T-helper 1 cell treated with Interleukin-12 subunit alpha and Interleukin-12 subunit beta and Interleukin-4 antibody, amounts not matched to agents 30 μg/mL and 1 μg/mL, for 36 hours (primary cell): ENCODE measurements around the gene PTPRN2.

Source experiments
- H3K27ac Mint-ChIP-seq: one replicate; pipeline ENCODE4 v1.8.0; 2021; ENCODE audit warnings: mild to moderate bottlenecking, mixed read lengths
- H3K27me3 Mint-ChIP-seq: one replicate; pipeline ENCODE4 v1.8.0; 2021; ENCODE audit warnings: low read depth, mixed read lengths
- H3K36me3 Mint-ChIP-seq: one replicate; pipeline ENCODE4 v1.8.0; 2021; ENCODE audit warnings: low read depth, mixed read lengths
- H3K4me1 Mint-ChIP-seq: one replicate; pipeline ENCODE4 v1.8.0; 2021; ENCODE audit warnings: low read depth, mixed read lengths
- H3K4me3 Mint-ChIP-seq: one replicate; pipeline ENCODE4 v1.8.0; 2021; ENCODE audit warnings: mild to moderate bottlenecking, moderate library complexity, mixed read lengths
- H3K9me3 Mint-ChIP-seq: one replicate; pipeline ENCODE4 v1.8.0; 2021; ENCODE audit warnings: mixed read lengths

The PTPRN2 gene

DNA sequence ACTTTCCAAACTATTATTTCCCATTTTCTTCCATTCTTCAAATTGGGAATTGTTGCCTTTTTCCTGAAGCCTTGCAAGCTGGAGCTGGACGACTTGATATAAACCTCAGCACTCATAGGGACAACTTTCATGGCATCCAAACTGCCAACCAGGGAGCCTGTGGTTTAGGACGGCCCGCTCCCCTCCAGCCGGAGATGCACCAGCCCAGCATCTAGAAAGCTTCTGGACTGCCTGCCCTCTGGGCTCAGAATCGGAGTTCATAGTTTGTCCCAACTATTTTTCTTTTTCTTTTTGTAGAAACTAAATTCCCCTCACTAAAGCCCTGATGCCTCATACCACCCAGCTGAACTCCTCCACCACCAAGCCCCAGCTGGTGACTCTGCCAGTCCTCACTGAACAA, 1050.6 kb downstream of the PTPRN2 start:
- Mint-ChIP-seq H3K4me1 (no peaks in the 10 kb centered on the region), H3K4me3 (no peak overlapping the region), H3K27me3 (peaks cover 30% of the 10 kb centered on the region), H3K36me3 (peaks cover 2% of the 10 kb centered on the region), H3K9me3 (peaks cover 11% of the 10 kb centered on the region), H3K27ac (no peak overlapping the region)

- Mint-ChIP-seq H3K27me3 (peaks cover 36% of the 10 kb centered on the region), H3K4me3 (no peak overlapping the region), H3K4me1 (no peaks in the 10 kb centered on the region), H3K9me3 (peaks cover 17% of the 10 kb centered on the region), H3K27ac (no peak overlapping the region), H3K36me3 (peaks cover 2% of the 10 kb centered on the region)
Measured at GRCh38 chr7:157532068-157532467, 1055.6 kb downstream of the PTPRN2 start.

DNA sequence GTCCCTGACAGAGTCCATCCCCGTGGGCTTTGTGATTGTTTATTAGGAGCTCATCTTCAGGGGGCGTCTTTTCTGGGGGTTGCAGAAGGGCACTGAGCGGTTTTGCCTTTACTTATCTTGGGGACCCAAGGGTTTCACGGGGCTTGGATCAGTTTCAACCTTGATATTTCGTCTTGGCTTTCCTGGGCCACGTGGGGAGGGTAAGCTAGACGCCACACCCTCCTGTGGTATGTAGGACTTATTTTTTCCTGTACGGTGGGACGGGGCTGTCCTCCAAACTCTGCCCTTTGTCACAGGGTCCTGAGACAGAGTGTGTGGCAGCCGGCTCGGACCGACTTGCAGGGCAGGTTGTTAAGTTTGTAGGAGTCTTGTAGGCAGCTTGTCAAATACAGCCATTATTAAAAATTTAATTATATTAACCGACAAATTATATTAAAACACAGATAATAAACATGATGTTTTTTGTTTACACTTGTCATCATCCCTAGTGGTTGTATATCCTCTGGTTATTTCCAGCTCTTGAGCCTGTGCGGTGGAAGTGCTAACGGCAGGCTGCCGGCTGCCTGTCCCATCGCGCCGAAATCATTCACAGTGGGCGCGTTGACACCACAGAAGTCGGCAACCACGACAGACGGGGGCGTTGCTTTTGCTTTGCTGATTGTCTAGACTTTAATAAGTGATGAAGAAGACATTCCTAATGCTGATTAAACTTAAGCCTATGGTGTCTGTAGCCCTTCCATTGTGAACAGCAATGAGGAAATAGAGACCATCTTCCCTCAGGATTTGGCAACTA, 1057.7 kb downstream of the PTPRN2 start:
- Mint-ChIP-seq H3K36me3 (peaks cover 2% of the 10 kb centered on the region), H3K27me3 (peaks cover 42% of the 10 kb centered on the region), H3K27ac (no peak overlapping the region), H3K4me1 (no peaks in the 10 kb centered on the region), H3K4me3 (no peak overlapping the region), H3K9me3 (peaks cover 17% of the 10 kb centered on the region)

GRCh38 chr7:157528785-157529341, 1058.8 kb downstream of the PTPRN2 start:
- Mint-ChIP-seq H3K4me1 (no peaks in the 10 kb centered on the region), H3K9me3 (peaks cover 17% of the 10 kb centered on the region), H3K4me3 (no peak overlapping the region), H3K27me3 (peaks cover 40% of the 10 kb centered on the region), H3K27ac (no peak overlapping the region), H3K36me3 (peaks cover 2% of the 10 kb centered on the region)

DNA sequence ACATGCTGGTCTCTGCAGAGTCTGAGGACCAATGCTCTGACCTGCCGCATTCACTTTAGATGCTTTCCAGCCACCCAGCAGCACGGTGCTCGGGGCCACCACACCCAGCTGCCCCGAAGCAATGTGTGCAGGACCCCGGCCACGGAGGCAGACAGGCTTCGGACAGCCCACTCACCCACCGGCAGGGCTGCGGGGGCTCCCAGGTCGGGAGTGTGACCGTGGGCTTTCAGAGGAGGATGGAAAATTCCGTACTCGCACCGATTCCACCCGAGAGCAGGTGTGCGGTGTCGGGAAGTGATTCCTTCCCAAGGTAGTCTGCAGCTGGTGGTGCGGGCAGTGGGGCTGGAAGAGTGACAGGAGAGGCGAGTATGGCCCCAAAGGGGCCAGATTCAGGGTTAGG, 1059.9 kb downstream of the PTPRN2 start:
- H3K27ac Mint-ChIP-seq = no peak overlapping the region
- H3K9me3 Mint-ChIP-seq = peaks cover 12% of the 10 kb centered on the region
- H3K4me3 Mint-ChIP-seq = no peak overlapping the region
- H3K27me3 Mint-ChIP-seq = peaks cover 31% of the 10 kb centered on the region
- H3K4me1 Mint-ChIP-seq = no peaks in the 10 kb centered on the region
- no peaks in the 10 kb centered on the region for H3K36me3 Mint-ChIP-seq

- Mint-ChIP-seq H3K27ac (no peak overlapping the region), H3K9me3 (peaks cover 6% of the 10 kb centered on the region), H3K27me3 (peaks cover 25% of the 10 kb centered on the region)
Measured at GRCh38 chr7:157526913-157527634, 1060.5 kb downstream of the PTPRN2 start.

DNA sequence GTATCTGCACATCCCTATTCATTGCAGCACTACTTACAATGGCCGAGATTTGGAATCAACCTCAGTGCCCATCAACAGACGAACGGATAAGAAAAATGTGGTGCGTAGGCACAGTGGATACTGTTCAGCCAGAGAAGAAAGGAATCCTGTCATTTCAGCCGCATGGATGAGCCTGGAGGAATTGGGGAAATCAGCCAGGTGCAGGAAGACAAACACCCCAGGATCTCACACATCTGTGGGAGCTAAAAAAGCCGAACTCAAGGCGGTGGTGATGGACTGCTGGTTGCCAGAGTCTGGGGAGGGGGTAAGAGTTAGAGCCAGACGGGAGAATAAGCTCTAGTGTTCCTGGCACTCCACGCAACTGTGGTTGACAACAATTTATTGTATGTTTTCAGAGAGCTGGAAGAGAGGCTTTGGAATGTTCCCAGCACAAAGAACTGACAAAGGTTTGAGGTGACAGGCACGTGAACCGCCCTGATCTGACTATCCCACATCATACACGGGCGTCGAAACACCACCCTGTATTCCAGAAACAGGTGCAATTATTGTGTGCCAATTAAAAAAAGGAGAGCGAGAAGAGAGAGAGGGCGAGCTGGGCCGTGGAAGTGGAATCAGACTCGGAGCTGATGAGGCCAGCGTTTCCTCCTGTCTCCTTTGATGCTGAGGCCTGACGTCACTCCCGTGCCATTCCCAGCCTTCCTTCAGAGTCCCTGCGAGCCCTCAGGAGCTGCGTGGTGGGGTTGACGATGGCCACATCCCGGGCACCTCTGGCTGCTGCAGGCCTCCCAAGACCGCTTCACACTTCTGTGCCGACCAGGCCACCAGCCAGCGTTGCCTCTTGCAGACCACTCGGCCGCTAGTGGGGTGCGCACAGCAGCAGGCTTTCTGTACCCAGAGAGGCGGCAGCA, 1061.4 kb downstream of the PTPRN2 start:
- no peaks in the 10 kb centered on the region for H3K36me3 Mint-ChIP-seq
- no peaks in the 10 kb centered on the region for H3K9me3 Mint-ChIP-seq
- peak overlapping the region; percentile 37 for H3K27ac Mint-ChIP-seq
- no peak overlapping the region for H3K4me3 Mint-ChIP-seq
- H3K27me3 Mint-ChIP-seq = peaks cover 21% of the 10 kb centered on the region
- H3K4me1 Mint-ChIP-seq = no peaks in the 10 kb centered on the region

More at GRCh38 chr7:157526913-157527634, 1060.5 kb downstream of the PTPRN2 start:
- no peaks in the 10 kb centered on the region for H3K36me3 Mint-ChIP-seq
- no peak overlapping the region for H3K4me3 Mint-ChIP-seq
- H3K4me1 Mint-ChIP-seq = no peaks in the 10 kb centered on the region

DNA sequence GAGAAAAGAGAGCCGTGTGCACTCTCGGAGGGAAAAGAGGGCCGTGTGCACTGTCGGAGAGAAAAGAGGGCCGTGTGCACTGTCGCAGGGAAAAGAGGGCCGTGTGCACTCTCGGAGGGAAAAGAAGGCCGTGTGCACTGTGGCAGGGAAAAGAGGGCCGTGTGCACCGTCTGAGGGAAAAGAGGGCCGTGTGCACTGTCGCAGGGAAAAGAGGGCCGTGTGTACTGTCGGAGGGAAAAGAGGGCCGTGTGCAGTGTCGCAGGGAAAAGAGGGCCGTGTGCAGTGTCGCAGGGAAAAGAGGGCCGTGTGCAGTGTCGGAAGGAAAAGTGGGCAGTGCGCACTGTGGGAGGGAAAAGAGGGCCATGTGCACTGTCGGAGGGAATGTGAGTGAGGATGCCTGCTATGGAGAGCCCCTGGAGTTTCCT, 1062.1 kb downstream of the PTPRN2 start:
- Mint-ChIP-seq H3K27ac (no peak overlapping the region), H3K36me3 (no peaks in the 10 kb centered on the region)

DNA sequence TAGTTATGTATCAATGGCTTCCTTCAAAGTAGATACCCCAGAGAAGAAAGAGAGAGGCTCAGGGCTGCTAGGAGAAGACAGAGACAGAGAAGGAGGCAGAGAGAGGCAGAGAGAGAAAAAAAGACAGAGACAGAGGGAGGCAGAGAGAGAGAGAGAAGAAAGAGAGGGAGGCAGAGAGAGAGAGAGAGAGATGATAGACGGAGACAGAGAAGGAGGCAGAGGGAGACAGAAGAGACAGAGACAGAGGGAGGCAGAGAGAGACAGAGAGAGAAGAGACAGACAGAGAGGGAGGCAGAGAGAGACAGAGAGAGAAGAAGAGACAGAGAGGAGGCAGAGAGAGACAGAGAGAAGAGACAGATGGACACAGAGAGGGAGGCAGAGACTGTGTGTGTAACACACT, 1062.9 kb downstream of the PTPRN2 start:
- no peaks in the 10 kb centered on the region for H3K4me1 Mint-ChIP-seq
- no peaks in the 10 kb centered on the region for H3K36me3 Mint-ChIP-seq
- H3K27ac Mint-ChIP-seq = no peak overlapping the region
- H3K4me3 Mint-ChIP-seq = no peak overlapping the region
- H3K27me3 Mint-ChIP-seq = peaks cover 21% of the 10 kb centered on the region
- no peaks in the 10 kb centered on the region for H3K9me3 Mint-ChIP-seq

More for the DNA sequence above, 1062.1 kb downstream of the PTPRN2 start:
- Mint-ChIP-seq H3K9me3 (no peaks in the 10 kb centered on the region), H3K4me1 (no peaks in the 10 kb centered on the region), H3K4me3 (no peak overlapping the region), H3K27me3 (peaks cover 21% of the 10 kb centered on the region)

DNA sequence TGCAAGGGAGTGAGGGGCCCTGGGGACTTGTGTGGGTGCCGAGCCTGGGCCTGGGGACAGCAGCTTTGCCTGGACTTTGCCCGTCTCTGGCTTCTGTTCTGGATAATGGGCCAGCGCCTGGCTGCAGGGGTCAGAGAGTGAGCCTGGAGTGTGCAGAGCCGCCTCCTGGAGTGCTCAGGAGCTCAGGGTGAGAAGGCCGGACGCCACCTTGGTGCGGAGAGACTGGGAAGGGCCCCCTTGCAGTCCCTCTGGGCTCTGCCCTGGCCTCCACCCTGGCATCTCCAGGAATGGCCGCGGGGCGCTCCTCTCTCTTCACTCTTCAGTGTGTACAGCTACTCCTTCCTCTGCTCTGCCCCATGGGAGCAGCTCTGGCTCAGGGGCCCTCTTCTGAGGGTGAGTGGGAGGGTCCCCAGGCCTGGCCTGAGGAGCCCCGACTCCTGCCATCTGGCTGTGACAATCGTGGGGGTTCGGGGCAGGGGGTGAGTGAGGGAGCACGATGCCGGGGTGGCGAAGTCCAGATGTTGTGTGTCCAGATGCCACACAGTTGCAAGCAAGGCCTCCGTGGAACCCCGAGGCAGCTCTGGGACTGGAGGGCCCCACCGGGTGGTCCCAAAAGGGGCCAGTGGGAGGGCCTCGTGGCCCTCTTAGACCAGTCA, 1063.7 kb downstream of the PTPRN2 start:
- Mint-ChIP-seq H3K9me3 (no peaks in the 10 kb centered on the region), H3K4me3 (no peak overlapping the region), H3K27me3 (peaks cover 17% of the 10 kb centered on the region), H3K36me3 (no peaks in the 10 kb centered on the region), H3K27ac (no peak overlapping the region), H3K4me1 (no peaks in the 10 kb centered on the region)

GRCh38 chr7:157523371-157523765, 1064.3 kb downstream of the PTPRN2 start:
- no peaks in the 10 kb centered on the region for H3K9me3 Mint-ChIP-seq
- no peaks in the 10 kb centered on the region for H3K36me3 Mint-ChIP-seq
- H3K4me3 Mint-ChIP-seq = no peak overlapping the region
- H3K27ac Mint-ChIP-seq = no peak overlapping the region
- no peaks in the 10 kb centered on the region for H3K4me1 Mint-ChIP-seq
- H3K27me3 Mint-ChIP-seq = peaks cover 17% of the 10 kb centered on the region

- Mint-ChIP-seq H3K27me3 (peaks cover 17% of the 10 kb centered on the region), H3K4me3 (no peak overlapping the region), H3K36me3 (no peaks in the 10 kb centered on the region), H3K27ac (no peak overlapping the region), H3K9me3 (no peaks in the 10 kb centered on the region), H3K4me1 (no peaks in the 10 kb centered on the region)
Measured at GRCh38 chr7:157522954-157523353, 1064.7 kb downstream of the PTPRN2 start.

- Mint-ChIP-seq H3K36me3 (no peaks in the 10 kb centered on the region), H3K27ac (no peak overlapping the region), H3K9me3 (no peaks in the 10 kb centered on the region), H3K4me3 (no peak overlapping the region), H3K27me3 (peaks cover 17% of the 10 kb centered on the region), H3K4me1 (no peaks in the 10 kb centered on the region)
Measured at GRCh38 chr7:157522189-157522588, 1065.4 kb downstream of the PTPRN2 start.

DNA sequence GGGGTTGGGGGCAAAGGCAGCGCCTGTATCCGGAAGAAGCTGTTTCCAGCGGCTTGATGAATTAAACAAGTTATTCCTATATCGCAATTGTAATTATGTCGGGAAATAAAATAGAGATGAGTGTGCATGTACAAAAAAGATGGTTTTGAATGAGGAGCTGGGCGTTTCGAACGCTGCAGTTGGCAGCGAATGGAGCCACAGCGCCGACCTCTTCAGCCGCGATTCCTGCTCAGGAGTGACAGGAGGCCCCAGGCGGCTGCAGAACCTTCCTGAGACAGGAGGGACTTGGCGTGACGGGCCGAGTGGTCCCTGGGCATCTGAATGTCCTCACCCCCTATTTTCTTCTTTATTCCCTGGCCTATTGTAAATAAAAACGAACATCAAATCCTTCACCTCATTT, 1065.9 kb downstream of the PTPRN2 start:
- Mint-ChIP-seq H3K27ac (no peak overlapping the region), H3K4me1 (no peaks in the 10 kb centered on the region), H3K36me3 (no peaks in the 10 kb centered on the region), H3K9me3 (no peaks in the 10 kb centered on the region), H3K27me3 (peaks cover 17% of the 10 kb centered on the region), H3K4me3 (no peak overlapping the region)
